ENCODE measurements around the gene RNF213.

DNA sequence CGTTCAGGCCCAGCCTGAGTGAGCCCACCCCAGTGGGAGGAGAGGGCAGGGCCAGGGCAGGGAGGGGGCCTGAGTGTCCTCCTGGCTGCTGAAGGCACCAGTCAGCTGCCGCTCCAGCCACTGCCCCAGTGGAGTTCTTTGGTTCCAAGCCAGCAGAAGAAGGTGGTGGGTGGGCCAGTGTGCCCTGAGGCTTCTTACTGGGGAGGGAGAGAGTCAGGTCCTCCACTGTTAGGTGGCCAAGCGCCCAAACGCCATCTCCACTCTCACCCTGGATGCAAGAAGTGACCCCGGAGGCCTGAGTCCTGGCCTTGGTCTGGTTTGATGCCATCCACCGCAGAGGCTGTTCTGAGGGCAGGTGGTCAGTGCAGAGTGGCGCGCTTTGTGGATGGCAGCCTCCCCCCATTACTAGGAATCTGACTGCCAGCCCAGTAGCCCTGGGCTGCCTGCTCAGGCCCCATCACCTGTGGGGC lies 2.2 kb downstream of the RNF213 start:
- TF ChIP-seq, protein P1, sequence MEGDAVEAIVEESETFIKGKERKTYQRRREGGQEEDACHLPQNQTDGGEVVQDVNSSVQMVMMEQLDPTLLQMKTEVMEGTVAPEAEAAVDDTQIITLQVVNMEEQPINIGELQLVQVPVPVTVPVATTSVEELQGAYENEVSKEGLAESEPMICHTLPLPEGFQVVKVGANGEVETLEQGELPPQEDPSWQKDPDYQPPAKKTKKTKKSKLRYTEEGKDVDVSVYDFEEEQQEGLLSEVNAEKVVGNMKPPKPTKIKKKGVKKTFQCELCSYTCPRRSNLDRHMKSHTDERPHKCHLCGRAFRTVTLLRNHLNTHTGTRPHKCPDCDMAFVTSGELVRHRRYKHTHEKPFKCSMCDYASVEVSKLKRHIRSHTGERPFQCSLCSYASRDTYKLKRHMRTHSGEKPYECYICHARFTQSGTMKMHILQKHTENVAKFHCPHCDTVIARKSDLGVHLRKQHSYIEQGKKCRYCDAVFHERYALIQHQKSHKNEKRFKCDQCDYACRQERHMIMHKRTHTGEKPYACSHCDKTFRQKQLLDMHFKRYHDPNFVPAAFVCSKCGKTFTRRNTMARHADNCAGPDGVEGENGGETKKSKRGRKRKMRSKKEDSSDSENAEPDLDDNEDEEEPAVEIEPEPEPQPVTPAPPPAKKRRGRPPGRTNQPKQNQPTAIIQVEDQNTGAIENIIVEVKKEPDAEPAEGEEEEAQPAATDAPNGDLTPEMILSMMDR (conservative IDR thresholded peaks at IDR 0.05 in 1 of 2, IDR thresholded peaks at IDR 0.05 in 1 of 2; ENCODE audit: low read depth in 1 of 2, low read length in 2 of 2) = no peak
- no peak for TF ChIP-seq EZH2 (IDR thresholded peaks at IDR 0.05; ENCODE audit: low read length, missing control alignments)

Measured in fibroblast of lung (primary cell).